PFSK-1 (cell line): ENCODE measurements around the gene FLRT1. TPM values are rescaled to one million over a fixed set of nuclear protein-coding genes. Genes with fewer than 3 reads are reported as not detected.

ENCODE experiments used
- FOXP2 ChIP-seq: optimal IDR thresholded peaks from 2 replicates; pipeline ENCODE3; 2011; ENCODE audit warnings: borderline replicate concordance, control low read depth, inconsistent platforms; ENCODE audit not compliant: insufficient read depth; ENCODE audit errors: extremely low read length, extremely low read depth
- POLR2AphosphoS5 ChIP-seq: IDR thresholded peaks from 2 replicates; pipeline ENCODE4 v1.6.1; 2012; ENCODE audit warnings: low read depth, mild to moderate bottlenecking, control low read depth, low read length, moderate library complexity
- REST ChIP-seq, 2 experiments: IDR thresholded peaks; 2 replicates each; pipeline versions ENCODE4 v1.6.1 to v1.8.0; 2011 to 2012; ENCODE audit warnings: low read depth in 2 of 2, low read length in 2 of 2, control low read depth in 1 of 2, inconsistent platforms in 1 of 2, mild to moderate bottlenecking in 1 of 2, moderate library complexity in 1 of 2; ENCODE audit not compliant: insufficient read depth in 1 of 2
- SIN3A ChIP-seq: IDR thresholded peaks from 2 replicates; pipeline ENCODE4 v1.6.1; 2012; ENCODE audit warnings: mild to moderate bottlenecking, low read length, moderate library complexity, borderline replicate concordance; ENCODE audit not compliant: insufficient read depth
- TAF1 ChIP-seq: IDR thresholded peaks from 2 replicates; pipeline ENCODE4 v1.6.1; 2012; ENCODE audit warnings: low read length, control low read depth, borderline replicate concordance; ENCODE audit not compliant: insufficient read depth
- polyA plus RNA-seq: library from polyadenylated mRNA; unstranded; fragments of >200 nt; gene quantifications from one replicate; pipeline ENCODE4 v1.2.1, GENCODE V29; 2012; ENCODE audit warnings: low read depth, missing spikeins; ENCODE audit not compliant: insufficient read length

The FLRT1 gene, protein sequence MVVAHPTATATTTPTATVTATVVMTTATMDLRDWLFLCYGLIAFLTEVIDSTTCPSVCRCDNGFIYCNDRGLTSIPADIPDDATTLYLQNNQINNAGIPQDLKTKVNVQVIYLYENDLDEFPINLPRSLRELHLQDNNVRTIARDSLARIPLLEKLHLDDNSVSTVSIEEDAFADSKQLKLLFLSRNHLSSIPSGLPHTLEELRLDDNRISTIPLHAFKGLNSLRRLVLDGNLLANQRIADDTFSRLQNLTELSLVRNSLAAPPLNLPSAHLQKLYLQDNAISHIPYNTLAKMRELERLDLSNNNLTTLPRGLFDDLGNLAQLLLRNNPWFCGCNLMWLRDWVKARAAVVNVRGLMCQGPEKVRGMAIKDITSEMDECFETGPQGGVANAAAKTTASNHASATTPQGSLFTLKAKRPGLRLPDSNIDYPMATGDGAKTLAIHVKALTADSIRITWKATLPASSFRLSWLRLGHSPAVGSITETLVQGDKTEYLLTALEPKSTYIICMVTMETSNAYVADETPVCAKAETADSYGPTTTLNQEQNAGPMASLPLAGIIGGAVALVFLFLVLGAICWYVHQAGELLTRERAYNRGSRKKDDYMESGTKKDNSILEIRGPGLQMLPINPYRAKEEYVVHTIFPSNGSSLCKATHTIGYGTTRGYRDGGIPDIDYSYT
- polyA plus RNA-seq = 5.0 TPM

GRCh38 chr11:64035576-64035975 is at the start of gene FLRT1:
TSS of gene FLRT1 (plus strand) at chr11:64035931. CDS start at chr11:64116268, 80,337 bp downstream.
- TF ChIP-seq TAF1 = no peak
- no peak for TF ChIP-seq REST (IDR thresholded peaks at IDR 0.05; ENCODE audit: insufficient read depth in 1 of 2, low read depth in 2 of 2, low read length in 2 of 2)
- no peak for TF ChIP-seq FOXP2
- no peak for TF ChIP-seq POLR2AphosphoS5
- TF ChIP-seq SIN3A = no peak

DNA sequence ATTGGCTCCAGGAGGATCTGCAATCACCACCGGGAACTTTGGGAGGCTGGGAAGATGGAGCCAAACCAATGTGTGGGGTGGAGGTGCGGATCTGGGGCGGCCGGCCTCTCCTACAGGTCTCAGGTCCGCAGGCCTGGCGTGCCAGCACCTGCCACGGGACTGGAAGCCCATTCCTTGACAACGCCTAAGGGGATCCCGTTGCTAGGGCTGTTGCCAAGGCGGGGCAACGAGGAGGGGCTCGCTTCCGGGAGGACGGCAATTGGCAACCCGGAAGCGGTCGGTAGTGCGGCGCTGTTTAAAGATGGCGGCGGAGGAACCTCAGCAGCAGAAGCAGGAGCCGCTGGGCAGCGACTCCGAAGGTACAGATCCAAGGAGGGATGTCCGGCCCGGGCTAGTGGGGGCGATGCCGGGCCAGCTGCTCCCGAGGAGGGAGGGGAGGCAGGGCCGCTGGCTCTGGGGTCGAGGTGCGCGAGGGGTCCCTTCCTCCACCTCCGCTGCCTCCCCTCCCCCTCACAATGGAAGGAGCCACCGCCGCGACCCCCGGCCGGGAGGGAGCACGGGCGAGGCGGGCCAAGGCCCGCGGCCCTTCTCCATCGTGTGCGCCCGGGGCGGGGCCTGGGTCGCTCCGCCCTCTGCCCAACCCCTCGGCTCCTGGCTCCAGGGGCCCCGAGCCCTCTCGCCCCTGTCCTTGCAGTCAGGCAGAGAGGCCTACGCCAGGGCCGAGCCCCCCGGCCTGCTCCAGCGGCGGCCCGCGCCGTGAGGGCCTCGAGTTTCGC is 49.4 kb upstream of the FLRT1 start, which contains the start of gene OTUB1:
Gene OTUB1, plus strand, starts transcription at position 283 of the 776 bp plus-strand sequence. Its CDS starts 19 bp downstream, at position 302.
- TF ChIP-seq FOXP2 (peak; percentile 87), TAF1 (peak; percentile 97), SIN3A (0 out of 2 replicates have a peak, but pooled peaks have one; percentile 65), REST (IDR thresholded peaks at IDR 0.05; ENCODE audit: insufficient read depth in 1 of 2, low read depth in 2 of 2, low read length in 2 of 2) (no peak; a peak in 1 of 4 replicates), POLR2AphosphoS5 (peak; percentile 84)

DNA sequence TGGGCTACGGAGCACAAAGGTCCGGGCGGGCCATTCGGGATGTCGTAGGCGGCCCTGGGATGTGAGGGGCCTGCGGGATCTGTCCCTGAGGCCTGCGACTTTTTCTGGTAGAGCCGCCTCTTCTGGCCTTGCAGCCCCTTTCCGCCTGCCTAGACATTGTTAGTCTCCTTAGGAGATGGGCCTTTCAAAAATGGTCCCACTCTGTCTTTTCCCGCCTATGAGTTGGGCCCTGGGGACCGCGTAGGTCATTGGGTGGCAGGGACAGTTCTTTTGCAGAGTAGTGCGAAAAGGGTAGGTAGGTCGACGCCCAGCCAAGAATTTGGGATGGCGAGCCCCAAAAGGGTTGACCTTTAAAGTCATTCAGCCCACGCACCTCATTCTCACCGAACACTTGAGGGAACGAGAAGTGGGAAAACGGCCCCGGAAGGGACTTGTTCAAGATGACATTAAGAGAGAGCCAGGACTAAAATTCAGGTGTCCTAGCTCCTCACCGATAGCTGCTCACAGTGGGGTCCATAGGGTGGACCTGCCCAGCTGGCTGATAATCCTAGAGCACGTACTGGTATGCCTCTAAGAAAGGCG is 48.7 kb upstream of the FLRT1 start:
- TF ChIP-seq TAF1 (no peak), REST (IDR thresholded peaks at IDR 0.05; ENCODE audit: insufficient read depth in 1 of 2, low read depth in 2 of 2, low read length in 2 of 2) (no peak), POLR2AphosphoS5 (no peak), FOXP2 (no peak), SIN3A (no peak)

- TF ChIP-seq POLR2AphosphoS5 = no peak
- peak in 1 of 2 experiments; percentile 82; a peak in 2 of 4 replicates for TF ChIP-seq REST (IDR thresholded peaks at IDR 0.05; ENCODE audit: insufficient read depth in 1 of 2, low read depth in 2 of 2, low read length in 2 of 2)
Measured at GRCh38 chr11:63991558-63991957, 44.2 kb upstream of the FLRT1 start.
